H9 (cell line): Measurements from ENCODE around the gene ATP6V0A4. TPM values are rescaled to one million over a fixed set of nuclear protein-coding genes. Genes with fewer than 3 reads are reported as not detected.

Experiments used
- DNase-seq: peaks from one replicate; pipeline ENCODE4 v3.0.0-alpha.2; 2017
- H2AFZ ChIP-seq: one replicate; pipeline ENCODE4 v1.6.1; 2013; ENCODE audit warnings: mild to moderate bottlenecking, low read length, control low read depth, moderate library complexity
- H2AK5ac ChIP-seq: 2 replicates; pipeline ENCODE4 v1.6.1; 2013; ENCODE audit warnings: low read length, control low read depth, mixed read lengths; ENCODE audit not compliant: insufficient read length
- H2BK120ac ChIP-seq: one replicate; pipeline ENCODE4 v1.6.1; 2013; ENCODE audit warnings: low read depth, mild to moderate bottlenecking, low read length, control low read depth, inconsistent platforms; ENCODE audit not compliant: poor library complexity, severe bottlenecking
- H2BK12ac ChIP-seq: 2 replicates; pipeline ENCODE4 v1.6.1; 2013; ENCODE audit warnings: low read length, control low read depth, mixed read lengths, low read depth; ENCODE audit not compliant: insufficient read length
- H2BK15ac ChIP-seq: 2 replicates; pipeline ENCODE4 v1.6.1; 2013; ENCODE audit warnings: low read depth, low read length, control low read depth
- H2BK20ac ChIP-seq: one replicate; pipeline ENCODE4 v1.6.1; 2013; ENCODE audit warnings: low read depth, mild to moderate bottlenecking, low read length, control low read depth, inconsistent platforms; ENCODE audit not compliant: poor library complexity, severe bottlenecking
- H2BK5ac ChIP-seq: 2 replicates; pipeline ENCODE4 v1.6.1; 2013; ENCODE audit warnings: low read length, control low read depth, mixed read lengths; ENCODE audit not compliant: insufficient read length
- H3K14ac ChIP-seq: 2 replicates; pipeline ENCODE4 v1.6.1; 2013; ENCODE audit warnings: low read length, control low read depth; ENCODE audit not compliant: insufficient read depth
- H3K18ac ChIP-seq: 2 replicates; pipeline ENCODE4 v1.6.1; 2013; ENCODE audit warnings: low read depth, mild to moderate bottlenecking, mixed read lengths, low read length, control low read depth; ENCODE audit not compliant: insufficient read length
- H3K23ac ChIP-seq: 2 replicates; pipeline ENCODE4 v1.6.1; 2013; ENCODE audit warnings: low read length, control low read depth, mixed read lengths, low read depth; ENCODE audit not compliant: insufficient read length
- H3K23me2 ChIP-seq: 2 replicates; pipeline ENCODE4 v1.6.1; 2013; ENCODE audit warnings: low read depth, mild to moderate bottlenecking, mixed read lengths, low read length, control low read depth; ENCODE audit not compliant: insufficient read length, poor library complexity, severe bottlenecking
- H3K27ac ChIP-seq: 2 replicates; pipeline ENCODE4 v1.5.1; 2013; ENCODE audit warnings: low read length, control low read depth, mixed read lengths, low read depth; ENCODE audit not compliant: insufficient read length
- H3K27me3 ChIP-seq: 2 replicates; pipeline ENCODE4 v1.6.1; 2013; ENCODE audit warnings: low read length, control low read depth, inconsistent platforms; ENCODE audit not compliant: insufficient read depth
- H3K4ac ChIP-seq: 2 replicates; pipeline ENCODE4 v1.6.1; 2013; ENCODE audit warnings: low read depth, mild to moderate bottlenecking, control low read depth, inconsistent platforms, low read length, moderate library complexity
- H3K4me1 ChIP-seq: 2 replicates; pipeline ENCODE4 v1.6.1; 2013; ENCODE audit warnings: low read length, control low read depth, inconsistent platforms; ENCODE audit not compliant: insufficient read depth
- H3K4me2 ChIP-seq: 2 replicates; pipeline ENCODE4 v1.6.1; 2013; ENCODE audit warnings: low read length, control low read depth, mixed read lengths; ENCODE audit not compliant: insufficient read length, insufficient read depth
- H3K56ac ChIP-seq: 2 replicates; pipeline ENCODE4 v1.6.1; 2013; ENCODE audit warnings: low read depth, mild to moderate bottlenecking, mixed read lengths, low read length, control low read depth; ENCODE audit not compliant: insufficient read length
- H3K79me1 ChIP-seq: 2 replicates; pipeline ENCODE4 v1.6.1; 2013; ENCODE audit warnings: low read depth, mild to moderate bottlenecking, moderate library complexity, low read length, control low read depth, inconsistent platforms; ENCODE audit not compliant: insufficient read depth, poor library complexity, severe bottlenecking
- H3K79me2 ChIP-seq: 2 replicates; pipeline ENCODE4 v1.6.1; 2013; ENCODE audit warnings: low read length, control low read depth, inconsistent platforms; ENCODE audit not compliant: insufficient read depth
- H3K9ac ChIP-seq: 2 replicates; pipeline ENCODE4 v1.6.1; 2013; ENCODE audit warnings: low read length, control low read depth, mixed read lengths; ENCODE audit not compliant: insufficient read length; ENCODE audit errors: extremely low read depth
- H3K9me3 ChIP-seq: one replicate; pipeline ENCODE4 v1.6.1; 2013; ENCODE audit warnings: low read depth, low read length, inconsistent platforms; ENCODE audit not compliant: control insufficient read depth
- H3T11ph ChIP-seq: one replicate; pipeline ENCODE4 v1.6.1; 2013; ENCODE audit warnings: mild to moderate bottlenecking, low read length, control low read depth, inconsistent platforms
- H4K20me1 ChIP-seq: one replicate; pipeline ENCODE4 v1.6.1; 2013; ENCODE audit not compliant: control insufficient read depth, insufficient read length, insufficient read depth
- H4K5ac ChIP-seq: 2 replicates; pipeline ENCODE4 v1.6.1; 2013; ENCODE audit warnings: low read depth, mild to moderate bottlenecking, mixed read lengths, low read length, control low read depth; ENCODE audit not compliant: insufficient read length
- H4K8ac ChIP-seq: replicated peaks from 2 replicates; pipeline ENCODE4 v1.6.1; 2013; ENCODE audit warnings: low read length, control low read depth, mixed read lengths, low read depth; ENCODE audit not compliant: insufficient read length
- H4K91ac ChIP-seq: 2 replicates; pipeline ENCODE4 v1.6.1; 2013; ENCODE audit warnings: low read depth, mild to moderate bottlenecking, moderate library complexity, mixed read lengths, low read length, control low read depth; ENCODE audit not compliant: insufficient read length
- H3K27ac Mint-ChIP-seq, 3 experiments: 2 replicates in 2 of 3; 3 replicates in 1 of 3; pipeline ENCODE4 v1.8.0; 2020 to 2021; ENCODE audit warnings: mixed read lengths in 3 of 3, mild to moderate bottlenecking in 1 of 3, moderate library complexity in 1 of 3
- H3K27me3 Mint-ChIP-seq: 2 replicates; pipeline ENCODE4 v1.8.0; 2021; ENCODE audit warnings: low read depth, mild to moderate bottlenecking, moderate library complexity, mixed read lengths
- H3K36me3 Mint-ChIP-seq, 3 experiments: 2 replicates in 2 of 3; 3 replicates in 1 of 3; pipeline ENCODE4 v1.8.0; 2020 to 2021; ENCODE audit warnings: low read depth in 3 of 3, mixed read lengths in 3 of 3; ENCODE audit not compliant: insufficient read depth in 1 of 3
- H3K4me1 Mint-ChIP-seq, 2 experiments: 2 replicates each; pipeline ENCODE4 v1.8.0; 2020; ENCODE audit warnings: mixed read lengths in 2 of 2
- H3K4me3 Mint-ChIP-seq, 2 experiments: 2 replicates in 1 of 2; 3 replicates in 1 of 2; pipeline ENCODE4 v1.8.0; 2020 to 2021; ENCODE audit warnings: mild to moderate bottlenecking in 2 of 2, mixed read lengths in 2 of 2, moderate library complexity in 1 of 2
- H3K9me3 Mint-ChIP-seq, 2 experiments: 2 replicates in 1 of 2; 3 replicates in 1 of 2; pipeline ENCODE4 v1.8.0; 2020; ENCODE audit warnings: mild to moderate bottlenecking in 2 of 2, mixed read lengths in 2 of 2, moderate library complexity in 1 of 2
- CTCF ChIP-seq: fragments of 200-600 bp; sonication (generic); conservative IDR thresholded peaks from 3 replicates; pipeline ENCODE4 v1.8.0; 2021; ENCODE audit warnings: antibody characterized with exemption, mild to moderate bottlenecking
- total RNA-seq: library from RNA; stranded (reverse); gene quantifications from 2 replicates; pipeline ENCODE4 v1.2.1, GENCODE V29; 2021

The ATP6V0A4 gene
- total RNA-seq, 1 experiment from 2014 or later, result 0.79 TPM

GRCh38 chr7:138670594-138670993 is 127.4 kb downstream of the ATP6V0A4 start:
- no peak overlapping the region for H3K56ac ChIP-seq
- H3K9ac ChIP-seq, result no peak overlapping the region
- H3K4me2 ChIP-seq, result no peak overlapping the region
- no peaks in the 10 kb centered on the region for H3K9me3 ChIP-seq
- H4K8ac ChIP-seq, result no peak overlapping the region
- H3K4me1 ChIP-seq, result peaks cover 17% of the 10 kb centered on the region; the same call in 1 of the 2 replicates
- H2BK120ac ChIP-seq, result no peak overlapping the region
- H3T11ph ChIP-seq, result no peak overlapping the region
- no peak overlapping the region for H4K91ac ChIP-seq
- H3K14ac ChIP-seq, result no peak overlapping the region
- Mint-ChIP-seq H3K27ac (no peak overlapping the region), H3K9me3 (peaks cover 11 to 16% of the 10 kb centered on the region in 2 experiments), H3K36me3 (peaks cover 0 to 17% (median 7%) of the 10 kb centered on the region in 3 experiments; a peak in 6 of 7 replicates), H3K4me1 (peaks cover 41 to 50% of the 10 kb centered on the region in 2 experiments), H3K4me3 (no peak overlapping the region), H3K27me3 (no peaks in the 10 kb centered on the region)
- no peak overlapping the region for H3K27ac ChIP-seq
- H2BK5ac ChIP-seq, result no peak overlapping the region
- no peak overlapping the region for H2BK12ac ChIP-seq
- no peak for TF ChIP-seq CTCF
- no peaks in the 10 kb centered on the region for H3K79me2 ChIP-seq
- no peak overlapping the region for H2BK20ac ChIP-seq
- H2BK15ac ChIP-seq, result no peak overlapping the region
- no peak overlapping the region for H2AFZ ChIP-seq
- H3K23me2 ChIP-seq, result no peaks in the 10 kb centered on the region
- no peak for DNase-seq
- H3K18ac ChIP-seq, result no peak overlapping the region
- no peaks in the 10 kb centered on the region for H3K27me3 ChIP-seq
- no peaks in the 10 kb centered on the region for H4K20me1 ChIP-seq
- H3K4ac ChIP-seq, result no peak overlapping the region
- H3K23ac ChIP-seq, result no peak overlapping the region
- no peak overlapping the region for H4K5ac ChIP-seq
- no peak overlapping the region for H2AK5ac ChIP-seq
- no peaks in the 10 kb centered on the region for H3K79me1 ChIP-seq
